GM12891 (cell line): ENCODE results near the gene PPP1R2.

Experiments
- DNase-seq: peaks from one replicate; pipeline ENCODE4 v3.0.0; 2011; ENCODE audit warnings: low spot score; ENCODE audit not compliant: insufficient read length
- FAIRE-seq: peaks from 2 replicates; lab custom pipeline; 2011; peaks lifted over from hg19 to GRCh38; lab: Jason Lieb, UNC
- PAX5 ChIP-seq: IDR thresholded peaks from 2 replicates; pipeline ENCODE4 v1.6.1; 2011; ENCODE audit warnings: low read length, moderate library complexity, mild to moderate bottlenecking; ENCODE audit not compliant: insufficient read depth, severe bottlenecking
- POLR2A ChIP-seq: IDR thresholded peaks from 2 replicates; pipeline ENCODE4 v1.6.1; 2011; ENCODE audit warnings: low read depth, low read length, control low read depth
- POLR2AphosphoS5 ChIP-seq: IDR thresholded peaks from 2 replicates; pipeline ENCODE4 v1.6.1; 2011; ENCODE audit warnings: low read depth, low read length, control low read depth
- POU2F2 ChIP-seq: IDR thresholded peaks from 2 replicates; pipeline ENCODE4 v1.6.1; 2011; ENCODE audit warnings: low read depth, mild to moderate bottlenecking, control low read depth, low read length, moderate library complexity
- SPI1 ChIP-seq: IDR thresholded peaks from 2 replicates; pipeline ENCODE4 v1.6.1; 2011; ENCODE audit warnings: low read depth, low read length, control low read depth
- TAF1 ChIP-seq: IDR thresholded peaks from 2 replicates; pipeline ENCODE4 v1.6.1; 2011; ENCODE audit warnings: low read depth, low read length, control low read depth

Gene PPP1R2

GRCh38 chr3:195570344-195570743 is 27.2 kb upstream of the PPP1R2 start:
- TF ChIP-seq POLR2AphosphoS5 = no peak
- TF ChIP-seq POLR2A = no peak
- no peak for TF ChIP-seq TAF1
- no peak for TF ChIP-seq POU2F2
- no peak for TF ChIP-seq SPI1
- no peak for TF ChIP-seq PAX5
- FAIRE-seq (no peak), DNase-seq (no peak)

- FAIRE-seq (no peak), DNase-seq (no peak)
- no peak for TF ChIP-seq SPI1
- TF ChIP-seq POLR2A = no peak
Measured at GRCh38 chr3:195568630-195569029, 25.5 kb upstream of the PPP1R2 start.

GRCh38 chr3:195566797-195567196 is 23.7 kb upstream of the PPP1R2 start:
- no peak for DNase-seq
- FAIRE-seq = no peak

GRCh38 chr3:195565716-195566115 is 22.6 kb upstream of the PPP1R2 start:
- DNase-seq = no peak
- FAIRE-seq = no peak
- TF ChIP-seq POLR2AphosphoS5 = no peak
- TF ChIP-seq SPI1 = no peak
- no peak for TF ChIP-seq POU2F2
- TF ChIP-seq TAF1 = no peak
- no peak for TF ChIP-seq PAX5
- no peak for TF ChIP-seq POLR2A

More at GRCh38 chr3:195566797-195567196, 23.7 kb upstream of the PPP1R2 start:
- TF ChIP-seq POLR2A (no peak), TAF1 (no peak), POLR2AphosphoS5 (no peak), SPI1 (no peak), PAX5 (no peak), POU2F2 (no peak)

- TF ChIP-seq POLR2AphosphoS5 = no peak
- TF ChIP-seq POLR2A = no peak
- TF ChIP-seq SPI1 = no peak
- TF ChIP-seq TAF1 = no peak
- TF ChIP-seq PAX5 = no peak
- no peak for TF ChIP-seq POU2F2
- DNase-seq (no peak), FAIRE-seq (no peak)
Measured at GRCh38 chr3:195563317-195563716, 20.2 kb upstream of the PPP1R2 start.

- DNase-seq (no peak), FAIRE-seq (no peak)
- TF ChIP-seq PAX5 = no peak
- no peak for TF ChIP-seq POLR2A
- no peak for TF ChIP-seq POLR2AphosphoS5
- no peak for TF ChIP-seq TAF1
- TF ChIP-seq POU2F2 = no peak
- TF ChIP-seq SPI1 = no peak
Measured at GRCh38 chr3:195559723-195560409, 16.7 kb upstream of the PPP1R2 start.

GRCh38 chr3:195558602-195559001 is 15.5 kb upstream of the PPP1R2 start:
- FAIRE-seq (peak; percentile 23), DNase-seq (no peak)
- TF ChIP-seq TAF1 = no peak
- TF ChIP-seq SPI1 = peak; percentile 44; the same call in 1 of the 2 replicates

GRCh38 chr3:195557322-195557721 is 14.2 kb upstream of the PPP1R2 start:
- DNase-seq (no peak), FAIRE-seq (no peak)
- TF ChIP-seq POU2F2 (no peak), PAX5 (no peak), SPI1 (no peak), TAF1 (no peak), POLR2A (no peak), POLR2AphosphoS5 (no peak)

GRCh38 chr3:195556390-195556789 is 13.3 kb upstream of the PPP1R2 start:
- TF ChIP-seq POLR2AphosphoS5 (no peak), TAF1 (no peak), PAX5 (no peak), SPI1 (no peak), POLR2A (no peak), POU2F2 (no peak)

GRCh38 chr3:195555110-195555509 is 12.0 kb upstream of the PPP1R2 start:
- TF ChIP-seq POLR2A = no peak
- TF ChIP-seq SPI1 = no peak
- TF ChIP-seq TAF1 = no peak
- TF ChIP-seq PAX5 = no peak
- TF ChIP-seq POU2F2 = no peak
- TF ChIP-seq POLR2AphosphoS5 = no peak
- no peak for DNase-seq
- no peak for FAIRE-seq

More at GRCh38 chr3:195556390-195556789, 13.3 kb upstream of the PPP1R2 start:
- DNase-seq (no peak), FAIRE-seq (no peak)

GRCh38 chr3:195554458-195554857 is 11.3 kb upstream of the PPP1R2 start:
- TF ChIP-seq TAF1 (no peak), POU2F2 (no peak), POLR2A (no peak), POLR2AphosphoS5 (no peak), SPI1 (no peak), PAX5 (no peak)
- FAIRE-seq = no peak
- no peak for DNase-seq
